ENCODE data around the gene PGD. TPM values are rescaled to one million over a fixed set of nuclear protein-coding genes. Genes with fewer than 3 reads are reported as not detected.

Gene PGD
- total and polyA plus RNA-seq, 10 of the 15 experiments (the other 5 are each of a cell fraction or from before 2014, with no cell fraction given): 108 to 262 (median 171) TPM

GRCh38 chr1:10380594-10381275 lies 18.1 kb upstream of the PGD start:
- Histone ChIP-seq H3K9me3 (replicated peaks; ENCODE audit: control insufficient read depth, insufficient read depth, low read length) (no peaks in the 10 kb centered on the region), H3K4me3 (no peak overlapping the region), H3K36me3 (ENCODE audit: control insufficient read depth in 2 of 2, insufficient read depth in 2 of 2, low read length in 1 of 2) (no peaks in the 10 kb centered on the region; a peak in 1 of 4 replicates), H3K27ac (ENCODE audit: control insufficient read depth, insufficient read depth) (no peak overlapping the region), H2AFZ (ENCODE audit: control insufficient read depth, low read depth, low read length) (no peak overlapping the region), H3K4me2 (ENCODE audit: control insufficient read depth, insufficient read depth) (no peak overlapping the region), H3K79me2 (ENCODE audit: control insufficient read depth, insufficient read depth, low read length) (no peaks in the 10 kb centered on the region), H4K20me1 (ENCODE audit: control insufficient read depth, insufficient read depth) (no peaks in the 10 kb centered on the region), H3K27me3 (replicated peaks in 1 of 2; ENCODE audit: control insufficient read depth in 2 of 2, insufficient read depth in 2 of 2, low read length in 1 of 2) (no peaks in the 10 kb centered on the region), H3K4me1 (ENCODE audit: control insufficient read depth, insufficient read depth, low read length) (peaks cover 6% of the 10 kb centered on the region), H3K9ac (ENCODE audit: control insufficient read depth, insufficient read depth, low read length) (no peak overlapping the region)
- ChIA-PET RAD21 (ENCODE audit: unreplicated experiment) (no interaction called here), CTCF (interaction anchor here (0.7 to 1.1 kb wide), 3 partner anchors 18 to 111 kb away, joined by 3 to 5 read pairs (median 3); partner anchors contain the start of genes CENPS and PGD), SMC1A (ENCODE audit: uncharacterized antibody, unreplicated experiment) (interaction anchor here (0.6 to 0.7 kb wide), 2 partner anchors 8 to 56 kb away, joined by 3 read pairs; no protein-coding TSS in a partner anchor), POLR2A (interaction anchor here (1.4 kb wide), 1 partner anchor 20 kb away, joined by 4 read pairs; no protein-coding TSS in a partner anchor)
- in situ Hi-C loops (cut with MboI) (no loop called here), intact Hi-C loops (cut with micrococcal nuclease; ENCODE audit: unreplicated experiment) (no loop called here)
- BruUV-seq (replicated peaks): no TSS peak
- no peak for TF ChIP-seq RELA (IDR thresholded peaks at IDR 0.05; ENCODE audit: borderline replicate concordance, partially characterized antibody)
- DNase-seq (ENCODE audit: low read depth, low spot score) (no peak), FAIRE-seq (no peak), ATAC-seq (no peak)
- WGBS (ENCODE audit: insufficient coverage, insufficient replicate concordance, low lambda C conversion rate, missing lambda C conversion rate): 66% methylated on average over 5 of the region's 5 CpGs

- Histone ChIP-seq H3K9ac (ENCODE audit: control insufficient read depth, insufficient read depth, low read length) (no peak overlapping the region), H3K4me2 (ENCODE audit: control insufficient read depth, insufficient read depth) (no peak overlapping the region), H3K4me1 (ENCODE audit: control insufficient read depth, insufficient read depth, low read length) (peaks cover 6% of the 10 kb centered on the region), H3K27ac (ENCODE audit: control insufficient read depth, insufficient read depth) (no peak overlapping the region), H4K20me1 (ENCODE audit: control insufficient read depth, insufficient read depth) (no peaks in the 10 kb centered on the region), H3K4me3 (no peak overlapping the region), H2AFZ (ENCODE audit: control insufficient read depth, low read depth, low read length) (no peak overlapping the region), H3K79me2 (ENCODE audit: control insufficient read depth, insufficient read depth, low read length) (no peaks in the 10 kb centered on the region), H3K27me3 (replicated peaks in 1 of 2; ENCODE audit: control insufficient read depth in 2 of 2, insufficient read depth in 2 of 2, low read length in 1 of 2) (no peaks in the 10 kb centered on the region), H3K36me3 (ENCODE audit: control insufficient read depth in 2 of 2, insufficient read depth in 2 of 2, low read length in 1 of 2) (no peaks in the 10 kb centered on the region), H3K9me3 (replicated peaks; ENCODE audit: control insufficient read depth, insufficient read depth, low read length) (no peaks in the 10 kb centered on the region)
- in situ Hi-C loops (cut with MboI): no loop called here
- TF ChIP-seq EED (IDR thresholded peaks at IDR 0.05; ENCODE audit: low read depth) (no peak), IRF3 (IDR thresholded peaks at IDR 0.05) (no peak), DPF2 (IDR thresholded peaks at IDR 0.05) (no peak), PRDM15 (CRISPR knock-in tag; IDR thresholded peaks at IDR 0.05) (no peak), USF2 (IDR thresholded peaks at IDR 0.05; ENCODE audit: borderline replicate concordance, low read depth, low read length) (no peak), ZBED1 (IDR thresholded peaks at IDR 0.05; ENCODE audit: borderline replicate concordance) (no peak)
- ChIA-PET RAD21 (ENCODE audit: unreplicated experiment) (no interaction called here), SMC1A (ENCODE audit: uncharacterized antibody, unreplicated experiment) (no interaction called here), POLR2A (no interaction called here), CTCF (interaction anchor here (0.6 to 1.0 kb wide), 2 partner anchors 13 to 46 kb away, joined by 3 to 4 read pairs; no protein-coding TSS in a partner anchor)
- FAIRE-seq (no peak), DNase-seq (ENCODE audit: low read depth, low spot score) (no peak), ATAC-seq (no peak)
- WGBS (ENCODE audit: insufficient coverage, insufficient replicate concordance, low lambda C conversion rate, missing lambda C conversion rate): 63% methylated on average over 4 of the region's 4 CpGs
- intact Hi-C loops (cut with micrococcal nuclease; ENCODE audit: unreplicated experiment): no loop called here
- no TSS peak for BruUV-seq (replicated peaks)
These were observed 15.2 kb upstream of the PGD start for GRCh38 chr1:10383630-10384029.

Data from GM12878 (cell line).